H9 (cell line): ENCODE measurements around the gene RNF8. TPM values are rescaled to one million over a fixed set of nuclear protein-coding genes. Genes with fewer than 3 reads are reported as not detected.

Experiments
- DNase-seq: peaks from one replicate; pipeline ENCODE4 v3.0.0-alpha.2; 2017
- H2AFZ ChIP-seq: one replicate; pipeline ENCODE4 v1.6.1; 2013; ENCODE audit warnings: mild to moderate bottlenecking, low read length, control low read depth, moderate library complexity
- H2AK5ac ChIP-seq: 2 replicates; pipeline ENCODE4 v1.6.1; 2013; ENCODE audit warnings: low read length, control low read depth, mixed read lengths; ENCODE audit not compliant: insufficient read length
- H2BK120ac ChIP-seq: one replicate; pipeline ENCODE4 v1.6.1; 2013; ENCODE audit warnings: low read depth, mild to moderate bottlenecking, low read length, control low read depth, inconsistent platforms; ENCODE audit not compliant: poor library complexity, severe bottlenecking
- H2BK12ac ChIP-seq: 2 replicates; pipeline ENCODE4 v1.6.1; 2013; ENCODE audit warnings: low read length, control low read depth, mixed read lengths, low read depth; ENCODE audit not compliant: insufficient read length
- H2BK15ac ChIP-seq: 2 replicates; pipeline ENCODE4 v1.6.1; 2013; ENCODE audit warnings: low read depth, low read length, control low read depth
- H2BK20ac ChIP-seq: one replicate; pipeline ENCODE4 v1.6.1; 2013; ENCODE audit warnings: low read depth, mild to moderate bottlenecking, low read length, control low read depth, inconsistent platforms; ENCODE audit not compliant: poor library complexity, severe bottlenecking
- H2BK5ac ChIP-seq: 2 replicates; pipeline ENCODE4 v1.6.1; 2013; ENCODE audit warnings: low read length, control low read depth, mixed read lengths; ENCODE audit not compliant: insufficient read length
- H3K14ac ChIP-seq: 2 replicates; pipeline ENCODE4 v1.6.1; 2013; ENCODE audit warnings: low read length, control low read depth; ENCODE audit not compliant: insufficient read depth
- H3K18ac ChIP-seq: 2 replicates; pipeline ENCODE4 v1.6.1; 2013; ENCODE audit warnings: low read depth, mild to moderate bottlenecking, mixed read lengths, low read length, control low read depth; ENCODE audit not compliant: insufficient read length
- H3K23ac ChIP-seq: 2 replicates; pipeline ENCODE4 v1.6.1; 2013; ENCODE audit warnings: low read length, control low read depth, mixed read lengths, low read depth; ENCODE audit not compliant: insufficient read length
- H3K23me2 ChIP-seq: 2 replicates; pipeline ENCODE4 v1.6.1; 2013; ENCODE audit warnings: low read depth, mild to moderate bottlenecking, mixed read lengths, low read length, control low read depth; ENCODE audit not compliant: insufficient read length, poor library complexity, severe bottlenecking
- H3K27ac ChIP-seq: 2 replicates; pipeline ENCODE4 v1.5.1; 2013; ENCODE audit warnings: low read length, control low read depth, mixed read lengths, low read depth; ENCODE audit not compliant: insufficient read length
- H3K27me3 ChIP-seq: 2 replicates; pipeline ENCODE4 v1.6.1; 2013; ENCODE audit warnings: low read length, control low read depth, inconsistent platforms; ENCODE audit not compliant: insufficient read depth
- H3K4ac ChIP-seq: 2 replicates; pipeline ENCODE4 v1.6.1; 2013; ENCODE audit warnings: low read depth, mild to moderate bottlenecking, control low read depth, inconsistent platforms, low read length, moderate library complexity
- H3K4me1 ChIP-seq: 2 replicates; pipeline ENCODE4 v1.6.1; 2013; ENCODE audit warnings: low read length, control low read depth, inconsistent platforms; ENCODE audit not compliant: insufficient read depth
- H3K4me2 ChIP-seq: 2 replicates; pipeline ENCODE4 v1.6.1; 2013; ENCODE audit warnings: low read length, control low read depth, mixed read lengths; ENCODE audit not compliant: insufficient read length, insufficient read depth
- H3K56ac ChIP-seq: 2 replicates; pipeline ENCODE4 v1.6.1; 2013; ENCODE audit warnings: low read depth, mild to moderate bottlenecking, mixed read lengths, low read length, control low read depth; ENCODE audit not compliant: insufficient read length
- H3K79me1 ChIP-seq: 2 replicates; pipeline ENCODE4 v1.6.1; 2013; ENCODE audit warnings: low read depth, mild to moderate bottlenecking, moderate library complexity, low read length, control low read depth, inconsistent platforms; ENCODE audit not compliant: insufficient read depth, poor library complexity, severe bottlenecking
- H3K79me2 ChIP-seq: 2 replicates; pipeline ENCODE4 v1.6.1; 2013; ENCODE audit warnings: low read length, control low read depth, inconsistent platforms; ENCODE audit not compliant: insufficient read depth
- H3K9ac ChIP-seq: 2 replicates; pipeline ENCODE4 v1.6.1; 2013; ENCODE audit warnings: low read length, control low read depth, mixed read lengths; ENCODE audit not compliant: insufficient read length; ENCODE audit errors: extremely low read depth
- H3K9me3 ChIP-seq: one replicate; pipeline ENCODE4 v1.6.1; 2013; ENCODE audit warnings: low read depth, low read length, inconsistent platforms; ENCODE audit not compliant: control insufficient read depth
- H3T11ph ChIP-seq: one replicate; pipeline ENCODE4 v1.6.1; 2013; ENCODE audit warnings: mild to moderate bottlenecking, low read length, control low read depth, inconsistent platforms
- H4K20me1 ChIP-seq: one replicate; pipeline ENCODE4 v1.6.1; 2013; ENCODE audit not compliant: control insufficient read depth, insufficient read length, insufficient read depth
- H4K5ac ChIP-seq: 2 replicates; pipeline ENCODE4 v1.6.1; 2013; ENCODE audit warnings: low read depth, mild to moderate bottlenecking, mixed read lengths, low read length, control low read depth; ENCODE audit not compliant: insufficient read length
- H4K8ac ChIP-seq: replicated peaks from 2 replicates; pipeline ENCODE4 v1.6.1; 2013; ENCODE audit warnings: low read length, control low read depth, mixed read lengths, low read depth; ENCODE audit not compliant: insufficient read length
- H4K91ac ChIP-seq: 2 replicates; pipeline ENCODE4 v1.6.1; 2013; ENCODE audit warnings: low read depth, mild to moderate bottlenecking, moderate library complexity, mixed read lengths, low read length, control low read depth; ENCODE audit not compliant: insufficient read length
- H3K27ac Mint-ChIP-seq, 3 experiments: 2 replicates in 2 of 3; 3 replicates in 1 of 3; pipeline ENCODE4 v1.8.0; 2020 to 2021; ENCODE audit warnings: mixed read lengths in 3 of 3, mild to moderate bottlenecking in 1 of 3, moderate library complexity in 1 of 3
- H3K27me3 Mint-ChIP-seq: 2 replicates; pipeline ENCODE4 v1.8.0; 2021; ENCODE audit warnings: low read depth, mild to moderate bottlenecking, moderate library complexity, mixed read lengths
- H3K36me3 Mint-ChIP-seq, 3 experiments: 2 replicates in 2 of 3; 3 replicates in 1 of 3; pipeline ENCODE4 v1.8.0; 2020 to 2021; ENCODE audit warnings: low read depth in 3 of 3, mixed read lengths in 3 of 3; ENCODE audit not compliant: insufficient read depth in 1 of 3
- H3K4me1 Mint-ChIP-seq, 2 experiments: 2 replicates each; pipeline ENCODE4 v1.8.0; 2020; ENCODE audit warnings: mixed read lengths in 2 of 2
- H3K4me3 Mint-ChIP-seq, 2 experiments: 2 replicates in 1 of 2; 3 replicates in 1 of 2; pipeline ENCODE4 v1.8.0; 2020 to 2021; ENCODE audit warnings: mild to moderate bottlenecking in 2 of 2, mixed read lengths in 2 of 2, moderate library complexity in 1 of 2
- H3K9me3 Mint-ChIP-seq, 2 experiments: 2 replicates in 1 of 2; 3 replicates in 1 of 2; pipeline ENCODE4 v1.8.0; 2020; ENCODE audit warnings: mild to moderate bottlenecking in 2 of 2, mixed read lengths in 2 of 2, moderate library complexity in 1 of 2
- WGBS: extraction: QIAGEN DNeasy Blood & Tissue Kit; methylation state at CpG from one replicate; pipeline ENCODE4 v1.1.7; 2013; ENCODE audit warnings: missing lambda C conversion rate, low lambda C conversion rate, mixed read lengths; ENCODE audit not compliant: insufficient read length; ENCODE audit errors: extremely low coverage; 5-methylcytosine and 5-hydroxymethylcytosine counted together
- total RNA-seq: library from RNA; stranded (reverse); gene quantifications from 2 replicates; pipeline ENCODE4 v1.2.1, GENCODE V29; 2021
- TF ChIP-seq, protein P1 (sequence below): fragments of 200-600 bp; sonication (generic); conservative IDR thresholded peaks from 3 replicates; pipeline ENCODE4 v1.8.0; 2021; ENCODE audit warnings: antibody characterized with exemption, mild to moderate bottlenecking

RNF8 gene
- total RNA-seq, 1 experiment from 2014 or later: 34.7 TPM

GRCh38 chr6:37409501-37409900 lies 55.7 kb downstream of the RNF8 start:
- Histone ChIP-seq H4K8ac (no peak overlapping the region), H2BK5ac (no peak overlapping the region), H4K20me1 (no peaks in the 10 kb centered on the region), H2BK20ac (no peak overlapping the region), H3K27me3 (no peaks in the 10 kb centered on the region), H2AK5ac (no peak overlapping the region), H2BK120ac (no peak overlapping the region), H3K23ac (no peak overlapping the region), H3K9ac (no peak overlapping the region), H3K4ac (no peak overlapping the region), H3K23me2 (no peaks in the 10 kb centered on the region), H3K4me1 (no peaks in the 10 kb centered on the region), H3K79me2 (no peaks in the 10 kb centered on the region), H4K5ac (no peak overlapping the region), H3K27ac (no peak overlapping the region), H3K56ac (no peak overlapping the region), H2BK15ac (no peak overlapping the region), H3K14ac (no peak overlapping the region), H4K91ac (no peak overlapping the region), H3K4me2 (no peak overlapping the region), H2BK12ac (no peak overlapping the region), H3K18ac (no peak overlapping the region), H3T11ph (no peak overlapping the region), H3K9me3 (no peaks in the 10 kb centered on the region), H3K79me1 (no peaks in the 10 kb centered on the region), H2AFZ (no peak overlapping the region)
- no CpG with 5 or more reads among the region's 1 CpG for WGBS
- Mint-ChIP-seq H3K4me3 (no peak overlapping the region), H3K36me3 (no peaks in the 10 kb centered on the region), H3K9me3 (no peaks in the 10 kb centered on the region), H3K27ac (no peak overlapping the region), H3K4me1 (no peaks in the 10 kb centered on the region), H3K27me3 (peaks cover 4% of the 10 kb centered on the region)
- TF ChIP-seq, protein P1, sequence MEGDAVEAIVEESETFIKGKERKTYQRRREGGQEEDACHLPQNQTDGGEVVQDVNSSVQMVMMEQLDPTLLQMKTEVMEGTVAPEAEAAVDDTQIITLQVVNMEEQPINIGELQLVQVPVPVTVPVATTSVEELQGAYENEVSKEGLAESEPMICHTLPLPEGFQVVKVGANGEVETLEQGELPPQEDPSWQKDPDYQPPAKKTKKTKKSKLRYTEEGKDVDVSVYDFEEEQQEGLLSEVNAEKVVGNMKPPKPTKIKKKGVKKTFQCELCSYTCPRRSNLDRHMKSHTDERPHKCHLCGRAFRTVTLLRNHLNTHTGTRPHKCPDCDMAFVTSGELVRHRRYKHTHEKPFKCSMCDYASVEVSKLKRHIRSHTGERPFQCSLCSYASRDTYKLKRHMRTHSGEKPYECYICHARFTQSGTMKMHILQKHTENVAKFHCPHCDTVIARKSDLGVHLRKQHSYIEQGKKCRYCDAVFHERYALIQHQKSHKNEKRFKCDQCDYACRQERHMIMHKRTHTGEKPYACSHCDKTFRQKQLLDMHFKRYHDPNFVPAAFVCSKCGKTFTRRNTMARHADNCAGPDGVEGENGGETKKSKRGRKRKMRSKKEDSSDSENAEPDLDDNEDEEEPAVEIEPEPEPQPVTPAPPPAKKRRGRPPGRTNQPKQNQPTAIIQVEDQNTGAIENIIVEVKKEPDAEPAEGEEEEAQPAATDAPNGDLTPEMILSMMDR: no peak
- no peak for DNase-seq
